H9 (cell line): Measurements from ENCODE around the gene MTFR2. TPM values are rescaled to one million over a fixed set of nuclear protein-coding genes. Genes with fewer than 3 reads are reported as not detected.
A peak's percentile ranks its signal among the peaks of the same experiment; 100 is the strongest.

ENCODE experiments used
- DNase-seq: peaks from one replicate; pipeline ENCODE4 v3.0.0-alpha.2; 2017
- H2AFZ ChIP-seq: one replicate; pipeline ENCODE4 v1.6.1; 2013; ENCODE audit warnings: mild to moderate bottlenecking, low read length, control low read depth, moderate library complexity
- H2AK5ac ChIP-seq: 2 replicates; pipeline ENCODE4 v1.6.1; 2013; ENCODE audit warnings: low read length, control low read depth, mixed read lengths; ENCODE audit not compliant: insufficient read length
- H2BK120ac ChIP-seq: one replicate; pipeline ENCODE4 v1.6.1; 2013; ENCODE audit warnings: low read depth, mild to moderate bottlenecking, low read length, control low read depth, inconsistent platforms; ENCODE audit not compliant: poor library complexity, severe bottlenecking
- H2BK12ac ChIP-seq: 2 replicates; pipeline ENCODE4 v1.6.1; 2013; ENCODE audit warnings: low read length, control low read depth, mixed read lengths, low read depth; ENCODE audit not compliant: insufficient read length
- H2BK15ac ChIP-seq: 2 replicates; pipeline ENCODE4 v1.6.1; 2013; ENCODE audit warnings: low read depth, low read length, control low read depth
- H2BK20ac ChIP-seq: one replicate; pipeline ENCODE4 v1.6.1; 2013; ENCODE audit warnings: low read depth, mild to moderate bottlenecking, low read length, control low read depth, inconsistent platforms; ENCODE audit not compliant: poor library complexity, severe bottlenecking
- H2BK5ac ChIP-seq: 2 replicates; pipeline ENCODE4 v1.6.1; 2013; ENCODE audit warnings: low read length, control low read depth, mixed read lengths; ENCODE audit not compliant: insufficient read length
- H3K14ac ChIP-seq: 2 replicates; pipeline ENCODE4 v1.6.1; 2013; ENCODE audit warnings: low read length, control low read depth; ENCODE audit not compliant: insufficient read depth
- H3K18ac ChIP-seq: 2 replicates; pipeline ENCODE4 v1.6.1; 2013; ENCODE audit warnings: low read depth, mild to moderate bottlenecking, mixed read lengths, low read length, control low read depth; ENCODE audit not compliant: insufficient read length
- H3K23ac ChIP-seq: 2 replicates; pipeline ENCODE4 v1.6.1; 2013; ENCODE audit warnings: low read length, control low read depth, mixed read lengths, low read depth; ENCODE audit not compliant: insufficient read length
- H3K23me2 ChIP-seq: 2 replicates; pipeline ENCODE4 v1.6.1; 2013; ENCODE audit warnings: low read depth, mild to moderate bottlenecking, mixed read lengths, low read length, control low read depth; ENCODE audit not compliant: insufficient read length, poor library complexity, severe bottlenecking
- H3K27ac ChIP-seq: 2 replicates; pipeline ENCODE4 v1.5.1; 2013; ENCODE audit warnings: low read length, control low read depth, mixed read lengths, low read depth; ENCODE audit not compliant: insufficient read length
- H3K27me3 ChIP-seq: 2 replicates; pipeline ENCODE4 v1.6.1; 2013; ENCODE audit warnings: low read length, control low read depth, inconsistent platforms; ENCODE audit not compliant: insufficient read depth
- H3K4ac ChIP-seq: 2 replicates; pipeline ENCODE4 v1.6.1; 2013; ENCODE audit warnings: low read depth, mild to moderate bottlenecking, control low read depth, inconsistent platforms, low read length, moderate library complexity
- H3K4me1 ChIP-seq: 2 replicates; pipeline ENCODE4 v1.6.1; 2013; ENCODE audit warnings: low read length, control low read depth, inconsistent platforms; ENCODE audit not compliant: insufficient read depth
- H3K4me2 ChIP-seq: 2 replicates; pipeline ENCODE4 v1.6.1; 2013; ENCODE audit warnings: low read length, control low read depth, mixed read lengths; ENCODE audit not compliant: insufficient read length, insufficient read depth
- H3K56ac ChIP-seq: 2 replicates; pipeline ENCODE4 v1.6.1; 2013; ENCODE audit warnings: low read depth, mild to moderate bottlenecking, mixed read lengths, low read length, control low read depth; ENCODE audit not compliant: insufficient read length
- H3K79me1 ChIP-seq: 2 replicates; pipeline ENCODE4 v1.6.1; 2013; ENCODE audit warnings: low read depth, mild to moderate bottlenecking, moderate library complexity, low read length, control low read depth, inconsistent platforms; ENCODE audit not compliant: insufficient read depth, poor library complexity, severe bottlenecking
- H3K79me2 ChIP-seq: 2 replicates; pipeline ENCODE4 v1.6.1; 2013; ENCODE audit warnings: low read length, control low read depth, inconsistent platforms; ENCODE audit not compliant: insufficient read depth
- H3K9ac ChIP-seq: 2 replicates; pipeline ENCODE4 v1.6.1; 2013; ENCODE audit warnings: low read length, control low read depth, mixed read lengths; ENCODE audit not compliant: insufficient read length; ENCODE audit errors: extremely low read depth
- H3K9me3 ChIP-seq: one replicate; pipeline ENCODE4 v1.6.1; 2013; ENCODE audit warnings: low read depth, low read length, inconsistent platforms; ENCODE audit not compliant: control insufficient read depth
- H3T11ph ChIP-seq: one replicate; pipeline ENCODE4 v1.6.1; 2013; ENCODE audit warnings: mild to moderate bottlenecking, low read length, control low read depth, inconsistent platforms
- H4K20me1 ChIP-seq: one replicate; pipeline ENCODE4 v1.6.1; 2013; ENCODE audit not compliant: control insufficient read depth, insufficient read length, insufficient read depth
- H4K5ac ChIP-seq: 2 replicates; pipeline ENCODE4 v1.6.1; 2013; ENCODE audit warnings: low read depth, mild to moderate bottlenecking, mixed read lengths, low read length, control low read depth; ENCODE audit not compliant: insufficient read length
- H4K8ac ChIP-seq: replicated peaks from 2 replicates; pipeline ENCODE4 v1.6.1; 2013; ENCODE audit warnings: low read length, control low read depth, mixed read lengths, low read depth; ENCODE audit not compliant: insufficient read length
- H4K91ac ChIP-seq: 2 replicates; pipeline ENCODE4 v1.6.1; 2013; ENCODE audit warnings: low read depth, mild to moderate bottlenecking, moderate library complexity, mixed read lengths, low read length, control low read depth; ENCODE audit not compliant: insufficient read length
- H3K27ac Mint-ChIP-seq, 3 experiments: 2 replicates in 2 of 3; 3 replicates in 1 of 3; pipeline ENCODE4 v1.8.0; 2020 to 2021; ENCODE audit warnings: mixed read lengths in 3 of 3, mild to moderate bottlenecking in 1 of 3, moderate library complexity in 1 of 3
- H3K27me3 Mint-ChIP-seq: 2 replicates; pipeline ENCODE4 v1.8.0; 2021; ENCODE audit warnings: low read depth, mild to moderate bottlenecking, moderate library complexity, mixed read lengths
- H3K36me3 Mint-ChIP-seq, 3 experiments: 2 replicates in 2 of 3; 3 replicates in 1 of 3; pipeline ENCODE4 v1.8.0; 2020 to 2021; ENCODE audit warnings: low read depth in 3 of 3, mixed read lengths in 3 of 3; ENCODE audit not compliant: insufficient read depth in 1 of 3
- H3K4me1 Mint-ChIP-seq, 2 experiments: 2 replicates each; pipeline ENCODE4 v1.8.0; 2020; ENCODE audit warnings: mixed read lengths in 2 of 2
- H3K4me3 Mint-ChIP-seq, 2 experiments: 2 replicates in 1 of 2; 3 replicates in 1 of 2; pipeline ENCODE4 v1.8.0; 2020 to 2021; ENCODE audit warnings: mild to moderate bottlenecking in 2 of 2, mixed read lengths in 2 of 2, moderate library complexity in 1 of 2
- H3K9me3 Mint-ChIP-seq, 2 experiments: 2 replicates in 1 of 2; 3 replicates in 1 of 2; pipeline ENCODE4 v1.8.0; 2020; ENCODE audit warnings: mild to moderate bottlenecking in 2 of 2, mixed read lengths in 2 of 2, moderate library complexity in 1 of 2
- CTCF ChIP-seq: fragments of 200-600 bp; sonication (generic); conservative IDR thresholded peaks from 3 replicates; pipeline ENCODE4 v1.8.0; 2021; ENCODE audit warnings: antibody characterized with exemption, mild to moderate bottlenecking
- WGBS: extraction: QIAGEN DNeasy Blood & Tissue Kit; methylation state at CpG from one replicate; pipeline ENCODE4 v1.1.7; 2013; ENCODE audit warnings: missing lambda C conversion rate, low lambda C conversion rate, mixed read lengths; ENCODE audit not compliant: insufficient read length; ENCODE audit errors: extremely low coverage; 5-methylcytosine and 5-hydroxymethylcytosine counted together
- total RNA-seq: library from RNA; stranded (reverse); gene quantifications from 2 replicates; pipeline ENCODE4 v1.2.1, GENCODE V29; 2021

MTFR2 gene
- total RNA-seq, 1 experiment from 2014 or later, result 11.8 TPM

- peak overlapping the region; percentile 97 for H3K4me3 Mint-ChIP-seq
- peaks cover 17 to 18% of the 10 kb centered on the region in 2 experiments for H3K4me1 Mint-ChIP-seq
- Histone ChIP-seq H3K9ac (peak overlapping the region; percentile 37), H2BK120ac (no peak overlapping the region), H4K5ac (no peak overlapping the region), H3K14ac (no peak overlapping the region), H3K27ac (no peak overlapping the region), H3K27me3 (no peaks in the 10 kb centered on the region), H2BK12ac (no peak overlapping the region), H3T11ph (no peak overlapping the region), H2BK15ac (no peak overlapping the region), H3K4me1 (no peaks in the 10 kb centered on the region), H4K20me1 (no peaks in the 10 kb centered on the region), H3K23me2 (peaks cover 3% of the 10 kb centered on the region), H3K18ac (no peak overlapping the region), H3K4me2 (peak overlapping the region; percentile 96), H2BK20ac (no peak overlapping the region), H3K79me1 (no peaks in the 10 kb centered on the region), H3K56ac (no peak overlapping the region), H3K9me3 (no peaks in the 10 kb centered on the region), H3K4ac (no peak overlapping the region), H3K23ac (no peak overlapping the region), H3K79me2 (no peaks in the 10 kb centered on the region; the same call in 1 of the 2 replicates), H2AK5ac (no peak overlapping the region), H4K91ac (no peak overlapping the region), H4K8ac (no peak overlapping the region), H2BK5ac (no peak overlapping the region), H2AFZ (no peak overlapping the region)
- no peak for TF ChIP-seq CTCF
- no peaks in the 10 kb centered on the region for H3K27me3 Mint-ChIP-seq
- peak overlapping the region in 2 of 3 experiments; percentile 75 to 97; a peak in 4 of 7 replicates for H3K27ac Mint-ChIP-seq
- H3K36me3 Mint-ChIP-seq, result peaks cover 3 to 13% (median 4%) of the 10 kb centered on the region in 3 experiments
- WGBS, result no CpG with 5 or more reads among the region's 6 CpGs
- DNase-seq, result no peak
- H3K9me3 Mint-ChIP-seq, result no peaks in the 10 kb centered on the region
Measured at GRCh38 chr6:136249336-136249735, 775 bp downstream of the MTFR2 start.
